RWPE2 (cell line): Measurements from ENCODE around the gene EEA1.

Experiments
- ATAC-seq: fragments of 200-7000 bp; cut with Tn5 transposase; 3 replicates; pipeline ENCODE4 v1.9.1; 2021; ENCODE audit warnings: low read depth
- DNase-seq: peaks from one replicate; pipeline ENCODE4 v3.0.0-alpha.2; 2020; ENCODE audit warnings: low spot score
- H3K27ac ChIP-seq: fragments of 450-650 bp; 2 replicates; pipeline ENCODE4 v1.5.1; 2017; ENCODE audit warnings: mild to moderate bottlenecking; ENCODE audit not compliant: poor library complexity, severe bottlenecking
- H3K27me3 ChIP-seq: fragments of 250-450 bp; sonication (Bioruptor Pico); 2 replicates; pipeline ENCODE4 v1.5.1; 2021; ENCODE audit warnings: mild to moderate bottlenecking, moderate library complexity; ENCODE audit not compliant: insufficient read depth, poor library complexity, severe bottlenecking
- H3K36me3 ChIP-seq: fragments of 250-450 bp; sonication (Bioruptor Pico); 2 replicates; pipeline ENCODE4 v1.5.1; 2020; ENCODE audit warnings: low read depth, mild to moderate bottlenecking, moderate library complexity
- H3K4me1 ChIP-seq: fragments of 250-450 bp; sonication (Bioruptor Pico); 2 replicates; pipeline ENCODE4 v1.5.1; 2021; ENCODE audit warnings: mild to moderate bottlenecking, moderate library complexity; ENCODE audit not compliant: insufficient read depth, poor library complexity, severe bottlenecking
- H3K4me3 ChIP-seq: fragments of 250-450 bp; sonication (Bioruptor Pico); 2 replicates; pipeline ENCODE4 v1.5.1; 2021; ENCODE audit warnings: mild to moderate bottlenecking, moderate library complexity; ENCODE audit not compliant: severe bottlenecking
- H3K9me3 ChIP-seq: fragments of 250-450 bp; sonication (Bioruptor Pico); 2 replicates; pipeline ENCODE4 v1.5.1; 2021; ENCODE audit warnings: mild to moderate bottlenecking, moderate library complexity; ENCODE audit not compliant: severe bottlenecking
- TF ChIP-seq, protein P1 (sequence below): fragments of 450-650 bp; IDR thresholded peaks from one replicate; pipeline ENCODE4 v1.5.1; 2017; ENCODE audit warnings: mild to moderate bottlenecking, moderate library complexity; ENCODE audit not compliant: poor library complexity, severe bottlenecking

Gene EEA1

GRCh38 chr12:92912052-92912451, 17.0 kb downstream of the EEA1 start:
- Histone ChIP-seq H3K36me3 (no peaks in the 10 kb centered on the region; the same call in 1 of the 2 replicates), H3K4me3 (no peak overlapping the region), H3K9me3 (no peaks in the 10 kb centered on the region), H3K27ac (peak overlapping the region; percentile 64), H3K4me1 (peaks cover 25% of the 10 kb centered on the region), H3K27me3 (no peaks in the 10 kb centered on the region)
- ATAC-seq (peak; percentile 97), DNase-seq (peak; percentile 56)
- TF ChIP-seq, protein P1, sequence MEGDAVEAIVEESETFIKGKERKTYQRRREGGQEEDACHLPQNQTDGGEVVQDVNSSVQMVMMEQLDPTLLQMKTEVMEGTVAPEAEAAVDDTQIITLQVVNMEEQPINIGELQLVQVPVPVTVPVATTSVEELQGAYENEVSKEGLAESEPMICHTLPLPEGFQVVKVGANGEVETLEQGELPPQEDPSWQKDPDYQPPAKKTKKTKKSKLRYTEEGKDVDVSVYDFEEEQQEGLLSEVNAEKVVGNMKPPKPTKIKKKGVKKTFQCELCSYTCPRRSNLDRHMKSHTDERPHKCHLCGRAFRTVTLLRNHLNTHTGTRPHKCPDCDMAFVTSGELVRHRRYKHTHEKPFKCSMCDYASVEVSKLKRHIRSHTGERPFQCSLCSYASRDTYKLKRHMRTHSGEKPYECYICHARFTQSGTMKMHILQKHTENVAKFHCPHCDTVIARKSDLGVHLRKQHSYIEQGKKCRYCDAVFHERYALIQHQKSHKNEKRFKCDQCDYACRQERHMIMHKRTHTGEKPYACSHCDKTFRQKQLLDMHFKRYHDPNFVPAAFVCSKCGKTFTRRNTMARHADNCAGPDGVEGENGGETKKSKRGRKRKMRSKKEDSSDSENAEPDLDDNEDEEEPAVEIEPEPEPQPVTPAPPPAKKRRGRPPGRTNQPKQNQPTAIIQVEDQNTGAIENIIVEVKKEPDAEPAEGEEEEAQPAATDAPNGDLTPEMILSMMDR: no peak

- H3K36me3 ChIP-seq: no peaks in the 10 kb centered on the region; the same call in 1 of the 2 replicates
- no peak for ATAC-seq
Measured at GRCh38 chr12:92911339-92911738, 17.8 kb downstream of the EEA1 start.

DNA sequence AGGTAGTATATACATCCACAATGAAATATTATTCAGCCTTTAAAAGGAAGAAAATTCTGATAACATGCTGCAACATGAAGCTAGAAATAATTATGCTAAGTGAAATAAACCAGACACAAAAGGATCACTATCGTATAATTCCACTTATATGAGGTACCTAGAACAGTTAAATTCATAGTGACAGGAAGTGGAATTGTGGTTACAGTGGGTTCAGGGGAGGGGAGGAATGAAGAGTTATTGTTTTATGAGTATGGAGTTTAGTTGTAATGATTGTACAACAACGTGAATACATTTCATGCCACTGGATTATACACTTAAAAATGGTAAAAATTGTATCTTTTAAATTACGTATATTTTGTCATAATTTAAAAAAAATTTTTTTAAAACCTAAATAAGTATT, 21.0 kb downstream of the EEA1 start:
- no peaks in the 10 kb centered on the region for H3K9me3 ChIP-seq

More at GRCh38 chr12:92911339-92911738, 17.8 kb downstream of the EEA1 start:
- DNase-seq: no peak
- Histone ChIP-seq H3K27ac (peak overlapping the region; percentile 64), H3K9me3 (no peaks in the 10 kb centered on the region), H3K4me3 (no peak overlapping the region), H3K4me1 (peaks cover 27% of the 10 kb centered on the region), H3K27me3 (no peaks in the 10 kb centered on the region)
- TF ChIP-seq, protein P1: no peak

GRCh38 chr12:92905811-92906554, 23.1 kb downstream of the EEA1 start:
- Histone ChIP-seq H3K27me3 (no peaks in the 10 kb centered on the region), H3K4me1 (peaks cover 3% of the 10 kb centered on the region), H3K9me3 (no peaks in the 10 kb centered on the region), H3K36me3 (no peaks in the 10 kb centered on the region; the same call in 1 of the 2 replicates), H3K27ac (no peak overlapping the region), H3K4me3 (no peak overlapping the region)
- no peak for DNase-seq
- no peak for ATAC-seq
- TF ChIP-seq, protein P1: no peak

More for the DNA sequence above, 21.0 kb downstream of the EEA1 start:
- H3K4me3 ChIP-seq: no peak overlapping the region
- no peak overlapping the region for H3K27ac ChIP-seq
- no peaks in the 10 kb centered on the region; the same call in 1 of the 2 replicates for H3K36me3 ChIP-seq
- no peak for DNase-seq
- H3K4me1 ChIP-seq: peaks cover 24% of the 10 kb centered on the region
- TF ChIP-seq, protein P1: no peak
- no peaks in the 10 kb centered on the region for H3K27me3 ChIP-seq
- no peak for ATAC-seq

- DNase-seq (no peak), ATAC-seq (no peak)
- no peak overlapping the region for H3K4me3 ChIP-seq
- peaks cover 7% of the 10 kb centered on the region for H3K4me1 ChIP-seq
- no peaks in the 10 kb centered on the region for H3K27me3 ChIP-seq
- H3K9me3 ChIP-seq: no peaks in the 10 kb centered on the region
- H3K27ac ChIP-seq: no peak overlapping the region
- TF ChIP-seq, protein P1: no peak
- no peaks in the 10 kb centered on the region; the same call in 1 of the 2 replicates for H3K36me3 ChIP-seq
Measured at GRCh38 chr12:92905258-92905810, 23.8 kb downstream of the EEA1 start.
